GM21423 (cell line): Measurements from ENCODE around the gene UPK1B.

Source experiments
- ATAC-seq: cut with Tn5 transposase; IDR thresholded peaks from one replicate; pipeline ENCODE4 v1.9.1; 2021; ENCODE audit warnings: mild to moderate bottlenecking, moderate library complexity; ENCODE audit not compliant: unreplicated experiment

Gene UPK1B

GRCh38 chr3:119243712-119244111 is 70.3 kb downstream of the UPK1B start:
- ATAC-seq, result no peak

- no peak for ATAC-seq
Measured at GRCh38 chr3:119245778-119246177, 72.4 kb downstream of the UPK1B start.
